Right lung (tissue), 5 donors: Measurements from ENCODE around the gene PDSS2. TPM values are rescaled to one million over a fixed set of nuclear protein-coding genes. Genes with fewer than 3 reads are reported as not detected.
A peak's percentile ranks its signal among the peaks of the same experiment; 100 is the strongest.
"Not testable (repeated sequence)": the region's sequence is repeated elsewhere in the genome, so short reads cannot be mapped to it uniquely, and the experiment has no call there.

ENCODE experiments used
- DNase-seq, 2 donors: peaks; one replicate each; pipeline ENCODE4 v3.0.0-alpha.2; 2013
- polyA plus RNA-seq, 5 donors: library from polyadenylated mRNA; unstranded; fragments of 120-200 nt; gene quantifications; one replicate each; pipeline versions ENCODE4 v1.2.1 to v1.2.3, GENCODE V29; 2013; ENCODE audit warnings: inconsistent platforms in 1 of 5, low replicate concordance in 1 of 5; ENCODE audit not compliant: insufficient read length in 5 of 5, insufficient read depth in 1 of 5

The PDSS2 gene
- polyA plus RNA-seq, 5 donors, result 13.6 to 17.7 (median 15.5) TPM

- no peak for DNase-seq
Observed at GRCh38 chr6:107328081-107328480, 131.3 kb downstream of the PDSS2 start.

- no peak for DNase-seq
Observed at GRCh38 chr6:107323133-107323785, 136.1 kb downstream of the PDSS2 start.

GRCh38 chr6:107321793-107322192 lies 137.6 kb downstream of the PDSS2 start:
- DNase-seq, result no peak

- DNase-seq, result peak in 1 of 2 donors; percentile 16
Observed at GRCh38 chr6:107319906-107320530, 139.3 kb downstream of the PDSS2 start.

- DNase-seq, result peak; percentile 31 to 39
Observed at GRCh38 chr6:107318100-107318736, 141.1 kb downstream of the PDSS2 start.

GRCh38 chr6:107315114-107315513 lies 144.2 kb downstream of the PDSS2 start:
- no peak for DNase-seq

GRCh38 chr6:107314531-107314939 lies 144.8 kb downstream of the PDSS2 start:
- no peak for DNase-seq

GRCh38 chr6:107313776-107314175 lies 145.6 kb downstream of the PDSS2 start:
- no peak for DNase-seq

GRCh38 chr6:107310362-107310761 lies 149.0 kb downstream of the PDSS2 start:
- no peak for DNase-seq

GRCh38 chr6:107308677-107309076 lies 150.7 kb downstream of the PDSS2 start:
- DNase-seq, result no peak

GRCh38 chr6:107305994-107306393 lies 153.4 kb downstream of the PDSS2 start:
- not testable (repeated sequence) for DNase-seq

- DNase-seq, result no peak
Observed at GRCh38 chr6:107305391-107305790, 154.0 kb downstream of the PDSS2 start.

GRCh38 chr6:107304421-107305025 lies 154.8 kb downstream of the PDSS2 start:
- no peak for DNase-seq

GRCh38 chr6:107293350-107293749 lies 166.0 kb downstream of the PDSS2 start:
- no peak for DNase-seq

- no peak for DNase-seq
Observed at GRCh38 chr6:107292715-107293271, 166.6 kb downstream of the PDSS2 start.

GRCh38 chr6:107290491-107290890 lies 168.9 kb downstream of the PDSS2 start:
- DNase-seq, result no peak

GRCh38 chr6:107289258-107289657 lies 170.1 kb downstream of the PDSS2 start:
- not testable (repeated sequence) for DNase-seq

GRCh38 chr6:107285683-107286082 lies 173.7 kb downstream of the PDSS2 start:
- not testable (repeated sequence) for DNase-seq

- DNase-seq, result no peak
Observed at GRCh38 chr6:107284805-107285204, 174.6 kb downstream of the PDSS2 start.

- no peak for DNase-seq
Observed at GRCh38 chr6:107280791-107281190, 178.6 kb downstream of the PDSS2 start.

- DNase-seq, result not testable (repeated sequence)
Observed at GRCh38 chr6:107280001-107280400, 179.4 kb downstream of the PDSS2 start.

GRCh38 chr6:107275330-107275865 lies 184.0 kb downstream of the PDSS2 start:
- no peak for DNase-seq
